Sigmoid colon (tissue), 7 donors: ENCODE results near the gene CREB3L4. TPM values are rescaled to one million over a fixed set of nuclear protein-coding genes. Genes with fewer than 3 reads are reported as not detected.
"Not testable (repeated sequence)": the region's sequence is repeated elsewhere in the genome, so short reads cannot be mapped to it uniquely, and the experiment has no call there.

Experiments
- DNase-seq: peaks from one replicate; pipeline ENCODE4 v3.0.0-alpha.2; 2019
- H3K27ac ChIP-seq, 4 donors: fragments of 200-600 bp; sonication (generic); one replicate each; pipeline ENCODE4 v1.5.1; 2016 to 2019; ENCODE audit warnings: mild to moderate bottlenecking in 1 of 4
- H3K27me3 ChIP-seq, 3 donors: fragments of 200-600 bp; sonication (generic); one replicate each; pipeline ENCODE4 v1.5.1; 2019; ENCODE audit warnings: mild to moderate bottlenecking in 1 of 3
- H3K36me3 ChIP-seq, 4 donors: fragments of 200-600 bp; sonication (generic); one replicate each; pipeline ENCODE4 v1.5.1; 2016 to 2019
- H3K4me1 ChIP-seq, 4 donors: fragments of 200-600 bp; sonication (generic); one replicate each; pipeline ENCODE4 v1.5.1; 2017 to 2019
- H3K4me3 ChIP-seq, 4 donors: fragments of 200-600 bp; sonication (generic); one replicate each; pipeline ENCODE4 v1.5.1; 2017 to 2019; ENCODE audit warnings: mild to moderate bottlenecking in 2 of 4, moderate library complexity in 1 of 4
- H3K9me3 ChIP-seq, 4 donors: fragments of 200-600 bp in 3 of 4; sonication (generic) in 3 of 4; one replicate each; pipeline versions ENCODE4 v1.5.1 to v1.6.1; 2013 to 2019
- CTCF ChIP-seq, 4 experiments: fragments of 450-650 bp in 3 of 4; fragments of 200-600 bp in 1 of 4; IDR thresholded peaks; one replicate each; pipeline ENCODE4 v1.5.1; 2016 to 2019; ENCODE audit warnings: antibody characterized with exemption in 4 of 4, mild to moderate bottlenecking in 3 of 4, moderate library complexity in 2 of 4
- EP300 ChIP-seq, 4 donors: sonication (generic); formaldehyde crosslinking; IDR thresholded peaks; one replicate each; pipeline ENCODE4 v1.6.1; 2017; ENCODE audit warnings: antibody characterized with exemption in 4 of 4
- POLR2A ChIP-seq, 2 donors: fragments of 450-650 bp; IDR thresholded peaks; one replicate each; pipeline ENCODE4 v1.6.1; 2016; ENCODE audit warnings: antibody characterized with exemption in 2 of 2, mild to moderate bottlenecking in 2 of 2, moderate library complexity in 2 of 2
- POLR2AphosphoS5 ChIP-seq, 4 donors: sonication (generic); formaldehyde crosslinking; IDR thresholded peaks; one replicate each; pipeline ENCODE4 v1.6.1; 2017; ENCODE audit warnings: antibody characterized with exemption in 4 of 4
- WGBS, 2 donors: extraction: QIAGEN DNeasy Blood & Tissue Kit; methylation state at CpG; one replicate each; pipeline ENCODE4 v1.1.7; 2013; 5-methylcytosine and 5-hydroxymethylcytosine counted together
- intact Hi-C: fragments of 100-400 bp; cut with DNase I; formaldehyde crosslinking; loops from one replicate; pipeline ENCODE4 v1.15.1; 2023
- polyA plus RNA-seq, 3 donors: library from polyadenylated mRNA; stranded (reverse); fragments of 200-250 nt; gene quantifications; one replicate each; pipeline ENCODE4 v1.2.3, GENCODE V29; 2013
- total RNA-seq, 4 donors: library from RNA; depleted of rRNA; stranded (reverse); fragments of >200 nt; gene quantifications; one replicate each; pipeline ENCODE4 v1.1.0, GENCODE V29; 2016
- donor health status: healthy with polysubstance abuse.
- donor health status: Bipolar disorder and iron deficiency.
- donor health status: healthy.

Gene CREB3L4
- total and polyA plus RNA-seq, 7 donors: 7.9 to 18.0 (median 10.4) TPM

GRCh38 chr1:154000420-154000819 is 32.7 kb downstream of the CREB3L4 start:
- peaks cover 0 to 7% (median 2%) of the 10 kb centered on the region in 4 donors for H3K36me3 ChIP-seq
- DNase-seq: no peak
- TF ChIP-seq CTCF (IDR thresholded peaks at IDR 0.05): no peak
- TF ChIP-seq EP300 (IDR thresholded peaks at IDR 0.05): no peak
- no peak for TF ChIP-seq POLR2AphosphoS5 (IDR thresholded peaks at IDR 0.05)
- TF ChIP-seq POLR2A (IDR thresholded peaks at IDR 0.05): no peak
- no peaks in the 10 kb centered on the region for H3K4me1 ChIP-seq
- no peaks in the 10 kb centered on the region for H3K9me3 ChIP-seq
- 86% methylated on average over 4 of the region's 4 CpGs for WGBS, 2 donors
- no peak overlapping the region for H3K27ac ChIP-seq
- no peak overlapping the region for H3K4me3 ChIP-seq
- no peaks in the 10 kb centered on the region for H3K27me3 ChIP-seq
- intact Hi-C loops: no loop called here

- Histone ChIP-seq H3K27ac (no peak overlapping the region), H3K4me3 (no peak overlapping the region), H3K36me3 (no peaks in the 10 kb centered on the region), H3K9me3 (no peaks in the 10 kb centered on the region), H3K4me1 (no peaks in the 10 kb centered on the region), H3K27me3 (no peaks in the 10 kb centered on the region)
- intact Hi-C loops: no loop called here
- no peak for TF ChIP-seq POLR2A (IDR thresholded peaks at IDR 0.05)
- no peak for TF ChIP-seq POLR2AphosphoS5 (IDR thresholded peaks at IDR 0.05)
- TF ChIP-seq EP300 (IDR thresholded peaks at IDR 0.05): no peak
- no peak for TF ChIP-seq CTCF (IDR thresholded peaks at IDR 0.05)
- 94 to 97% methylated on average over 3 of the region's 3 CpGs for WGBS, 2 donors
- no peak for DNase-seq
Measured at GRCh38 chr1:154006136-154006535, 38.4 kb downstream of the CREB3L4 start.

- no peaks in the 10 kb centered on the region for H3K9me3 ChIP-seq
- no peaks in the 10 kb centered on the region for H3K4me1 ChIP-seq
- no peak overlapping the region for H3K4me3 ChIP-seq
- intact Hi-C loops: no loop called here
- H3K27me3 ChIP-seq: no peaks in the 10 kb centered on the region
- 85 to 93% methylated on average over 1 of the region's 1 CpG for WGBS, 2 donors
- H3K36me3 ChIP-seq: no peaks in the 10 kb centered on the region
- DNase-seq: no peak
- TF ChIP-seq CTCF (IDR thresholded peaks at IDR 0.05): no peak
- no peak for TF ChIP-seq EP300 (IDR thresholded peaks at IDR 0.05)
- TF ChIP-seq POLR2AphosphoS5 (IDR thresholded peaks at IDR 0.05): no peak
- TF ChIP-seq POLR2A (IDR thresholded peaks at IDR 0.05): no peak
- no peak overlapping the region for H3K27ac ChIP-seq
Measured at GRCh38 chr1:154012129-154012528, 44.4 kb downstream of the CREB3L4 start.

- DNase-seq, intact Hi-C loops, H3K4me1 ChIP-seq, H3K9me3 ChIP-seq, H3K36me3 ChIP-seq, H3K4me3 ChIP-seq, H3K27me3 ChIP-seq, H3K27ac ChIP-seq: not testable (repeated sequence)
- 95 to 96% methylated on average over 14 of the region's 14 CpGs for WGBS, 2 donors
Measured at GRCh38 chr1:154012543-154012942, 44.8 kb downstream of the CREB3L4 start.

GRCh38 chr1:154014154-154014907 is 46.6 kb downstream of the CREB3L4 start:
- Histone ChIP-seq H3K4me1 (no peaks in the 10 kb centered on the region), H3K27me3 (no peaks in the 10 kb centered on the region), H3K4me3 (no peak overlapping the region), H3K27ac (no peak overlapping the region), H3K9me3 (no peaks in the 10 kb centered on the region), H3K36me3 (no peaks in the 10 kb centered on the region)
- intact Hi-C loops: no loop called here
- WGBS, 2 donors: 53 to 74% methylated on average over 3 of the region's 3 CpGs
- no peak for TF ChIP-seq POLR2AphosphoS5 (IDR thresholded peaks at IDR 0.05)
- no peak for TF ChIP-seq CTCF (IDR thresholded peaks at IDR 0.05)
- no peak for TF ChIP-seq EP300 (IDR thresholded peaks at IDR 0.05)
- TF ChIP-seq POLR2A (IDR thresholded peaks at IDR 0.05): no peak
- no peak for DNase-seq
